GM21423 (cell line): Measurements from ENCODE around the gene UHRF1.
"Not testable (repeated sequence)": the region's sequence is repeated elsewhere in the genome, so short reads cannot be mapped to it uniquely, and the experiment has no call there.

ENCODE experiments used
- ATAC-seq: cut with Tn5 transposase; IDR thresholded peaks from one replicate; pipeline ENCODE4 v1.9.1; 2021; ENCODE audit warnings: mild to moderate bottlenecking, moderate library complexity; ENCODE audit not compliant: unreplicated experiment

The UHRF1 gene

GRCh38 chr19:4970558-4971423 is 61.5 kb downstream of the UHRF1 start:
- ATAC-seq, result no peak

GRCh38 chr19:4971424-4971793 is 62.1 kb downstream of the UHRF1 start:
- no peak for ATAC-seq

GRCh38 chr19:4971816-4972495 is 62.7 kb downstream of the UHRF1 start:
- no peak for ATAC-seq

- ATAC-seq, result no peak
These were observed 63.4 kb downstream of the UHRF1 start for GRCh38 chr19:4972509-4973230.

GRCh38 chr19:4974880-4975469 is 65.7 kb downstream of the UHRF1 start:
- no peak for ATAC-seq

GRCh38 chr19:4975601-4976000 is 66.3 kb downstream of the UHRF1 start:
- not testable (repeated sequence) for ATAC-seq

GRCh38 chr19:4976401-4977298 is 67.3 kb downstream of the UHRF1 start:
- no peak for ATAC-seq

- no peak for ATAC-seq
These were observed 68.2 kb downstream of the UHRF1 start for GRCh38 chr19:4977299-4978174.

GRCh38 chr19:4979211-4979807 is 70.0 kb downstream of the UHRF1 start:
- ATAC-seq, result no peak

- ATAC-seq, result no peak
These were observed 70.8 kb downstream of the UHRF1 start for GRCh38 chr19:4980067-4980466.

- no peak for ATAC-seq
These were observed 71.8 kb downstream of the UHRF1 start for GRCh38 chr19:4980838-4981680.

- ATAC-seq, result no peak
These were observed 72.3 kb downstream of the UHRF1 start for GRCh38 chr19:4981681-4981958.

GRCh38 chr19:4983346-4984105 is 74.2 kb downstream of the UHRF1 start:
- ATAC-seq, result no peak

- ATAC-seq, result no peak
These were observed 74.7 kb downstream of the UHRF1 start for GRCh38 chr19:4984106-4984380.

GRCh38 chr19:4984438-4984990 is 75.2 kb downstream of the UHRF1 start:
- no peak for ATAC-seq

- ATAC-seq, result no peak
These were observed 76.3 kb downstream of the UHRF1 start for GRCh38 chr19:4985551-4985991.

- ATAC-seq, result no peak
These were observed 76.8 kb downstream of the UHRF1 start for GRCh38 chr19:4986056-4986455.
